NCI-H748 (cell line): ENCODE results near the gene MAU2.

Experiments used
- DNase-seq: peaks from one replicate; lab custom pipeline; 2025; ENCODE audit not compliant: unreplicated experiment; lab: John Stamatoyannopoulos, UW

The MAU2 gene

DNA sequence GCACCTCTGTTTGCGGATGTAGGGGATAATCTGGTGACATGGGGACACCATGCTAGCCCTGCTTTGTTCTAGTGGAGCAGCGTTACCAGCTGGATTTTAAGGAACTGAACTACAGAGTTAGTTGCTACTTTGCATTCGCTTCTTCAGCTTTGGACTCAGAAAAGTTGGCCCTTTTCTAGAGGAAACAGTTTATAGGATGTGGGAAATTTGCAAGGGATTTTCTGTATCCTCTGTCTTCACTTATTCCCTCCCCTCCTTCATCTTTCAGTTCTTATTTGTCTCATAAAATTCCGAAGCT is 87.0 kb downstream of the MAU2 start:
- no peak for DNase-seq
